IMR-90 (cell line): ENCODE results near the gene TRA2B. TPM values are rescaled to one million over a fixed set of nuclear protein-coding genes. Genes with fewer than 3 reads are reported as not detected.
A peak's percentile ranks its signal among the peaks of the same experiment; 100 is the strongest.

Experiments used
- ATAC-seq: fragments of 200-7000 bp; cut with Tn5 transposase; 2 replicates; pipeline ENCODE4 v1.9.1; 2020; ENCODE audit warnings: low read depth, mild to moderate bottlenecking, moderate library complexity
- Bru-seq: library from RNA; stranded (reverse); fragments of 400-500 nt; gene quantifications from one replicate; lab custom pipeline; 2021; lab: Mats Ljungman, UMichigan
- BruChase-seq, 2 experiments: library from RNA; stranded (reverse); fragments of 400-500 nt; gene quantifications; one replicate each; lab custom pipeline; 2021; lab: Mats Ljungman, UMichigan
- BruUV-seq: library from RNA; stranded (reverse); fragments of 400-500 nt; replicated peaks from 2 replicates; lab custom pipeline; 2021; lab: Mats Ljungman, UMichigan
- CTCF ChIA-PET: fragments of 300-600 bp; formaldehyde crosslinking; extraction: SDS; loops from one replicate; lab custom pipeline; 2021; ENCODE audit warnings: antibody characterized with exemption; lab: Yijun Ruan, JAX
- POLR2A ChIA-PET: fragments of 300-600 bp; sonication (Branson Sonifier 250); formaldehyde crosslinking; loops from one replicate; lab custom pipeline; 2022; ENCODE audit warnings: antibody characterized with exemption; ENCODE audit not compliant: unreplicated experiment; lab: Charles Lee
- DNase-seq: peaks from one replicate; pipeline ENCODE4 v3.0.0; 2013
- H2AFZ ChIP-seq: replicated peaks from 2 replicates; pipeline ENCODE3; 2013; ENCODE audit warnings: low read length, mild to moderate bottlenecking; ENCODE audit not compliant: poor library complexity
- H2AK5ac ChIP-seq: 2 replicates; pipeline ENCODE4 v1.6.1; 2013; ENCODE audit warnings: low read depth, low read length, inconsistent platforms
- H2AK9ac ChIP-seq: replicated peaks from 2 replicates; pipeline ENCODE3; 2013; ENCODE audit warnings: mild to moderate bottlenecking, low read depth, low read length, moderate library complexity; ENCODE audit not compliant: poor library complexity
- H2BK120ac ChIP-seq: 2 replicates; pipeline ENCODE4 v1.6.1; 2013; ENCODE audit warnings: low read depth, low read length, inconsistent platforms
- H2BK15ac ChIP-seq: 3 replicates; pipeline ENCODE4 v1.6.1; 2013; ENCODE audit warnings: low read depth, low read length, inconsistent platforms
- H2BK20ac ChIP-seq: 2 replicates; pipeline ENCODE4 v1.6.1; 2013; ENCODE audit warnings: low read depth, mild to moderate bottlenecking, inconsistent platforms, low read length, moderate library complexity
- H2BK5ac ChIP-seq: 2 replicates; pipeline ENCODE4 v1.6.1; 2013; ENCODE audit warnings: mild to moderate bottlenecking, low read depth, low read length, inconsistent platforms; ENCODE audit not compliant: poor library complexity, severe bottlenecking
- H3K14ac ChIP-seq: replicated peaks from 2 replicates; pipeline ENCODE4 v1.6.1; 2013; ENCODE audit warnings: low read depth, low read length, inconsistent platforms
- H3K18ac ChIP-seq: 2 replicates; pipeline ENCODE4 v1.6.1; 2013; ENCODE audit warnings: low read depth, low read length, control low read depth
- H3K23ac ChIP-seq: 2 replicates; pipeline ENCODE4 v1.6.1; 2013; ENCODE audit warnings: low read depth, low read length, inconsistent platforms
- H3K27ac ChIP-seq: 2 replicates; pipeline ENCODE4 v1.5.1; 2013; ENCODE audit warnings: mild to moderate bottlenecking, control low read depth, low read length; ENCODE audit not compliant: insufficient read depth
- H3K27me3 ChIP-seq: 2 replicates; pipeline ENCODE4 v1.6.1; 2013; ENCODE audit warnings: low read length; ENCODE audit not compliant: control insufficient read depth, insufficient read depth
- H3K36me3 ChIP-seq: 2 replicates; pipeline ENCODE4 v1.6.1; 2013; ENCODE audit warnings: low read length, mixed read lengths; ENCODE audit not compliant: control insufficient read depth, insufficient read depth
- H3K4ac ChIP-seq: 2 replicates; pipeline ENCODE4 v1.6.1; 2013; ENCODE audit warnings: low read depth, low read length, inconsistent platforms
- H3K4me1 ChIP-seq: 2 replicates; pipeline ENCODE4 v1.6.1; 2013; ENCODE audit warnings: low read length, mixed read lengths; ENCODE audit not compliant: control insufficient read depth, insufficient read depth
- H3K4me2 ChIP-seq: 2 replicates; pipeline ENCODE4 v1.6.1; 2013; ENCODE audit warnings: low read depth, mild to moderate bottlenecking, control low read depth, low read length, moderate library complexity
- H3K4me3 ChIP-seq: 2 replicates; pipeline ENCODE4 v1.5.1; 2013; ENCODE audit warnings: low read depth, mild to moderate bottlenecking, control low read depth, low read length, moderate library complexity; ENCODE audit not compliant: insufficient read depth
- H3K56ac ChIP-seq: 2 replicates; pipeline ENCODE4 v1.6.1; 2013; ENCODE audit warnings: low read length, inconsistent platforms; ENCODE audit not compliant: insufficient read depth; ENCODE audit errors: extremely low read depth
- H3K79me1 ChIP-seq, 2 experiments: 2 replicates each; pipeline ENCODE4 v1.6.1; 2013; ENCODE audit warnings: low read length in 2 of 2, inconsistent platforms in 1 of 2, low read depth in 1 of 2
- H3K9ac ChIP-seq: 2 replicates; pipeline ENCODE4 v1.6.1; 2013; ENCODE audit warnings: low read depth, low read length, control low read depth
- H3K9me1 ChIP-seq: 2 replicates; pipeline ENCODE4 v1.6.1; 2013; ENCODE audit warnings: low read length, inconsistent platforms; ENCODE audit not compliant: insufficient read depth
- H3K9me3 ChIP-seq: 2 replicates; pipeline ENCODE4 v1.6.1; 2013; ENCODE audit warnings: low read length; ENCODE audit not compliant: control insufficient read depth, insufficient read depth
- H4K20me1 ChIP-seq: 2 replicates; pipeline ENCODE4 v1.6.1; 2013; ENCODE audit warnings: low read length, inconsistent platforms; ENCODE audit not compliant: insufficient read depth
- H4K5ac ChIP-seq: 2 replicates; pipeline ENCODE4 v1.6.1; 2013; ENCODE audit warnings: mild to moderate bottlenecking, low read depth, low read length, control low read depth
- H4K8ac ChIP-seq, 2 experiments: 2 replicates each; pipeline ENCODE4 v1.6.1; 2013; ENCODE audit warnings: low read depth in 2 of 2, low read length in 2 of 2, control low read depth in 1 of 2, inconsistent platforms in 1 of 2
- H4K91ac ChIP-seq: 2 replicates; pipeline ENCODE4 v1.6.1; 2013; ENCODE audit warnings: low read depth, low read length, inconsistent platforms; ENCODE audit not compliant: insufficient read depth
- BHLHE40 ChIP-seq: fragments of 150-350 bp; IDR thresholded peaks from 2 replicates; pipeline ENCODE4 v1.6.1; 2016; ENCODE audit warnings: mild to moderate bottlenecking, low read depth, low read length
- CEBPB ChIP-seq: IDR thresholded peaks from 2 replicates; pipeline ENCODE4 v1.6.1; 2012; ENCODE audit warnings: low read depth, low read length, improper control_type of control experiment
- CHD1 ChIP-seq: IDR thresholded peaks from 2 replicates; pipeline ENCODE4 v1.6.1; 2012; ENCODE audit warnings: low read depth, low read length, improper control_type of control experiment
- FOS ChIP-seq: fragments of 150-350 bp; IDR thresholded peaks from 2 replicates; pipeline ENCODE4 v1.6.1; 2016; ENCODE audit warnings: low read depth, low read length
- MAFK ChIP-seq: IDR thresholded peaks from 2 replicates; pipeline ENCODE4 v1.6.1; 2012; ENCODE audit warnings: low read depth, low read length, improper control_type of control experiment
- MAZ ChIP-seq: IDR thresholded peaks from 2 replicates; pipeline ENCODE4 v1.6.1; 2012; ENCODE audit warnings: low read depth, mild to moderate bottlenecking, low read length, improper control_type of control experiment, moderate library complexity, borderline replicate concordance
- POLR2A ChIP-seq: IDR thresholded peaks from 2 replicates; pipeline ENCODE4 v1.6.1; 2012; ENCODE audit warnings: mild to moderate bottlenecking, low read depth, low read length
- RAD21 ChIP-seq: IDR thresholded peaks from 2 replicates; pipeline ENCODE4 v1.6.1; 2012; ENCODE audit warnings: low read length, improper control_type of control experiment
- RCOR1 ChIP-seq: IDR thresholded peaks from 2 replicates; pipeline ENCODE4 v1.6.1; 2012; ENCODE audit warnings: mild to moderate bottlenecking, low read length, improper control_type of control experiment; ENCODE audit not compliant: insufficient replicate concordance
- RFX5 ChIP-seq: IDR thresholded peaks from 2 replicates; pipeline ENCODE4 v1.8.0; 2012; ENCODE audit warnings: low read depth, mild to moderate bottlenecking, low read length, moderate library complexity
- SMC3 ChIP-seq: fragments of 150-350 bp; IDR thresholded peaks from 2 replicates; pipeline ENCODE4 v1.6.1; 2016; ENCODE audit warnings: low read depth, mild to moderate bottlenecking, antibody characterized with exemption, low read length, moderate library complexity
- WGBS, 2 experiments: methylation state at CpG; one replicate each; pipeline versions ENCODE4 v1.1.5 to v1.1.7; 2013; ENCODE audit warnings: missing lambda C conversion rate in 2 of 2; ENCODE audit not compliant: insufficient read length in 1 of 2; ENCODE audit errors: extremely low coverage in 2 of 2; 5-methylcytosine and 5-hydroxymethylcytosine counted together
- dilution Hi-C: fragments of 300-500 bp; cut with HindIII; formaldehyde crosslinking; loops from one replicate; pipeline ENCODE4 v1.14.3; 2018; ENCODE audit warnings: low sequenced_read_pairs; ENCODE audit not compliant: unreplicated experiment
- in situ Hi-C: fragments of 300-500 bp; cut with MboI; formaldehyde crosslinking; loops from 3 replicates; pipeline ENCODE4 v1.14.3; 2019; ENCODE audit warnings: low sequenced_read_pairs, inconsistent platforms, mixed read lengths
- intact Hi-C: fragments of 100-400 bp; cut with micrococcal nuclease; formaldehyde crosslinking; loops from 2 replicates; pipeline ENCODE4 v1.10.0; 2022
- long read RNA-seq: library from polyadenylated mRNA; unstranded; transcript quantifications from one replicate; pipeline ENCODE4 v2.0.0, GENCODE V29; 2021; ENCODE audit not compliant: unreplicated experiment
- polyA plus RNA-seq, 3 experiments: library from polyadenylated mRNA; depleted of rRNA; stranded (reverse); fragments of >200 nt; gene quantifications; 2 replicates each; pipeline ENCODE4 v1.2.3, GENCODE V29; 2012; ENCODE audit warnings: low replicate concordance in 1 of 3
- total RNA-seq: library from RNA; depleted of rRNA; stranded (reverse); fragments of >200 nt; gene quantifications from 2 replicates; pipeline ENCODE4 v1.2.3, GENCODE V29; 2012; rRNA removed
- TF ChIP-seq, protein P1 (sequence below): fragments of 150-350 bp; IDR thresholded peaks from 2 replicates; pipeline ENCODE4 v1.6.1; 2016; ENCODE audit warnings: low read depth, mild to moderate bottlenecking, low read length, moderate library complexity, borderline replicate concordance
- TF ChIP-seq, protein P2 (sequence below): conservative IDR thresholded peaks from 2 replicates; pipeline ENCODE4 v1.5.1; 2012; ENCODE audit warnings: mild to moderate bottlenecking, low read depth, low read length, improper control_type of control experiment

TRA2B gene
- total RNA-seq (208 and 328 TPM in 2 replicates), polyA plus RNA-seq (2012; rRNA removed) (119 and 127 TPM in 2 replicates), Bru-seq, nascent RNA (percentile 99 among the genes with signal in this experiment), BruChase-seq, experiment 1, labeled RNA remaining after a 6-hour chase (percentile 83 among the genes with signal in this experiment), BruChase-seq, experiment 2, labeled RNA remaining after a 2-hour chase (percentile 91 among the genes with signal in this experiment)
- 61.5 and 139 TPM in 2 replicates for polyA plus RNA-seq (2012; cell fraction: cytosol; rRNA removed)
- 56.9 and 179 TPM in 2 replicates for polyA plus RNA-seq (2012; cell fraction: nucleus; rRNA removed; ENCODE audit: low replicate concordance)
- long read RNA-seq, transcript TRA2B-212 (2 exons, 538 nt) = minor isoform, 5 of 44 reads
- long read RNA-seq, transcript TRA2B-205 (9 exons, 2,952 nt) = major isoform, 22 of 44 reads
- long read RNA-seq, partial matches to known transcripts = 1 of 44 reads
- long read RNA-seq, other reads (novel, unspliced or antisense) = 10 of 44 reads

DNA sequence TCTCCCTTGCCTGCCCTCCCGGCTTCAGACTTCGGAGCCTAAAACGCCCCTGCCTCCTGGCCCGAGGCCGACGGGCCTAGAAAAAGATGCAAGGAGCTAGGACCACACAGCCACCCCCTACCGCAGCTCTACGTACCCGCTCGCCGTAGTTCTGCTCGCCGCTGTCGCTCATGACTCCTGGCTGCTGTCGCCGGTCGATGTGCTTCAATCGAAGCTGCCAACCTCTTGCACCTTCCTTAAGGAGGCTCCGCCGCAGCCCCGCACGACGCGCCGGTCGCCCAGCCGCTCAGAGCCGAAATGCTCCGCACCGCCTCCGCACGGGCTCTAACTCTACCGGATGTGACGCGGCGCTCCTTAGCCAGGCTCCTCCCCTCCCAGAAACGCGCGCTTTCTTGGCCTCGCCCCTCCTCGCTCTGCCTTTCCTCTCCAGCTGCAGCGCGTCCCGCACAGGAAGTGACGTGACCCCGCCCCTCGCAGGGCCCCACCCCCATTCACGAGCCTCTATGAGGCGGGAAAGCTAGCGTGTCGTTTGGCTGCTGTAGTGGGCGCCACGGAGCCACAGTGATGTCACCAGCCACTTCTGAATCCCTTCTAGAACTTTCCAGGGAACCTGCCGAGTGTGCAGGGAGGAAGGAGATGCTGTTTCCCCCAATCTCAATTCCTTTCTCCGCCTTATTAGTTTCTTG lies at the start of gene TRA2B:
TSS of gene TRA2B (minus strand) at position 326 of the 686 bp plus-strand sequence. CDS start at position 172, 154 bp downstream.
- Histone ChIP-seq H3K79me1 (peaks cover 0 to 5% of the 10 kb centered on the region in 2 experiments; a peak in 1 of 4 replicates), H3K36me3 (no peaks in the 10 kb centered on the region), H3K4me1 (no peaks in the 10 kb centered on the region), H2BK120ac (peak within 1 kb of the TSS; percentile 66), H2AK5ac (peak within 1 kb of the TSS; percentile 99), H3K9me3 (no peaks in the 10 kb centered on the region), H3K27me3 (no peaks in the 10 kb centered on the region), H2BK15ac (peak within 1 kb of the TSS; percentile 74; the same call in 1 of the 3 replicates), H2BK20ac (peak within 1 kb of the TSS; percentile 43), H3K27ac (peak within 1 kb of the TSS; percentile 95), H3K9ac (peak within 1 kb of the TSS; percentile 96), H2AFZ (peak within 1 kb of the TSS; percentile 87), H3K4ac (peak within 1 kb of the TSS; percentile 96), H4K8ac (peak within 1 kb of the TSS; percentile 94 to 97), H4K91ac (peak within 1 kb of the TSS; percentile 97), H3K14ac (peak within 1 kb of the TSS; percentile 98), H3K23ac (peak within 1 kb of the TSS; percentile 99), H3K18ac (peak within 1 kb of the TSS; percentile 68), H3K56ac (peak within 1 kb of the TSS; percentile 98), H4K20me1 (peaks cover 50% of the 10 kb centered on the region), H3K4me3 (peak within 1 kb of the TSS; percentile 75), H2AK9ac (peak within 1 kb of the TSS; percentile 100), H3K9me1 (no peaks in the 10 kb centered on the region), H4K5ac (peak within 1 kb of the TSS; percentile 76), H2BK5ac (peak within 1 kb of the TSS; percentile 95), H3K4me2 (peak within 1 kb of the TSS; percentile 87)
- dilution Hi-C loops (no loop called here), in situ Hi-C loops (no loop called here), intact Hi-C loops (loop anchor here (2.0 kb wide), 1 partner anchor 115 kb away; no protein-coding TSS in a partner anchor)
- ATAC-seq (peak; percentile 90), DNase-seq (peak; percentile 97)
- BruUV-seq = no TSS peak
- ChIA-PET POLR2A (interaction anchor here (0.5 to 0.9 kb wide), 3 partner anchors 10 to 270 kb away, joined by 3 to 7 read pairs (median 4); no protein-coding TSS in a partner anchor), CTCF (interaction anchor here (0.9 kb wide), 1 partner anchor 277 kb away, joined by 3 read pairs; no protein-coding TSS in a partner anchor)
- WGBS, 2 experiments = 1% methylated on average over 26 of the region's 55 CpGs; no CpG with 5 or more reads in 1 of the 2 experiments
- TF ChIP-seq, protein P1, sequence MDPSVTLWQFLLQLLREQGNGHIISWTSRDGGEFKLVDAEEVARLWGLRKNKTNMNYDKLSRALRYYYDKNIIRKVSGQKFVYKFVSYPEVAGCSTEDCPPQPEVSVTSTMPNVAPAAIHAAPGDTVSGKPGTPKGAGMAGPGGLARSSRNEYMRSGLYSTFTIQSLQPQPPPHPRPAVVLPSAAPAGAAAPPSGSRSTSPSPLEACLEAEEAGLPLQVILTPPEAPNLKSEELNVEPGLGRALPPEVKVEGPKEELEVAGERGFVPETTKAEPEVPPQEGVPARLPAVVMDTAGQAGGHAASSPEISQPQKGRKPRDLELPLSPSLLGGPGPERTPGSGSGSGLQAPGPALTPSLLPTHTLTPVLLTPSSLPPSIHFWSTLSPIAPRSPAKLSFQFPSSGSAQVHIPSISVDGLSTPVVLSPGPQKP = no peak
- no peak for TF ChIP-seq RFX5
- TF ChIP-seq FOS = no peak
- TF ChIP-seq, protein P2, sequence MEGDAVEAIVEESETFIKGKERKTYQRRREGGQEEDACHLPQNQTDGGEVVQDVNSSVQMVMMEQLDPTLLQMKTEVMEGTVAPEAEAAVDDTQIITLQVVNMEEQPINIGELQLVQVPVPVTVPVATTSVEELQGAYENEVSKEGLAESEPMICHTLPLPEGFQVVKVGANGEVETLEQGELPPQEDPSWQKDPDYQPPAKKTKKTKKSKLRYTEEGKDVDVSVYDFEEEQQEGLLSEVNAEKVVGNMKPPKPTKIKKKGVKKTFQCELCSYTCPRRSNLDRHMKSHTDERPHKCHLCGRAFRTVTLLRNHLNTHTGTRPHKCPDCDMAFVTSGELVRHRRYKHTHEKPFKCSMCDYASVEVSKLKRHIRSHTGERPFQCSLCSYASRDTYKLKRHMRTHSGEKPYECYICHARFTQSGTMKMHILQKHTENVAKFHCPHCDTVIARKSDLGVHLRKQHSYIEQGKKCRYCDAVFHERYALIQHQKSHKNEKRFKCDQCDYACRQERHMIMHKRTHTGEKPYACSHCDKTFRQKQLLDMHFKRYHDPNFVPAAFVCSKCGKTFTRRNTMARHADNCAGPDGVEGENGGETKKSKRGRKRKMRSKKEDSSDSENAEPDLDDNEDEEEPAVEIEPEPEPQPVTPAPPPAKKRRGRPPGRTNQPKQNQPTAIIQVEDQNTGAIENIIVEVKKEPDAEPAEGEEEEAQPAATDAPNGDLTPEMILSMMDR = peak; percentile 34
- TF ChIP-seq BHLHE40 = peak; percentile 64; the same call in 1 of the 2 replicates
- no peak for TF ChIP-seq SMC3
- TF ChIP-seq MAZ = peak; percentile 78; the same call in 1 of the 2 replicates
- no peak for TF ChIP-seq CEBPB
- TF ChIP-seq CHD1 = peak; percentile 47; the same call in 1 of the 2 replicates
- TF ChIP-seq RAD21 = no peak
- peak; percentile 6 for TF ChIP-seq RCOR1
- TF ChIP-seq MAFK = no peak
- TF ChIP-seq POLR2A = peak; percentile 99
